Epithelial cell of esophagus (primary cell): ENCODE data around the gene IL4I1.

Source experiments
- DNase-seq: peaks from one replicate; pipeline ENCODE4 v3.0.0; 2010; ENCODE audit warnings: low read depth
- H3K4me3 ChIP-seq: 2 replicates; pipeline ENCODE4 v1.5.1; 2011; ENCODE audit warnings: mild to moderate bottlenecking, low read length, control low read depth
- CTCF ChIP-seq: IDR thresholded peaks from 2 replicates; pipeline ENCODE4 v1.5.1; 2011; ENCODE audit warnings: low read depth, mild to moderate bottlenecking, low read length, control low read depth, inconsistent platforms; ENCODE audit not compliant: insufficient read depth; ENCODE audit errors: missing control alignments

The IL4I1 gene

GRCh38 chr19:49877879-49878743 lies 18.6 kb downstream of the IL4I1 start:
- no peak for TF ChIP-seq CTCF
- peak overlapping the region; percentile 99 for H3K4me3 ChIP-seq
- DNase-seq, result peak; percentile 98

GRCh38 chr19:49877020-49877878 lies 19.4 kb downstream of the IL4I1 start, which contains the start of the genes AKT1S1 and TBC1D17:
AKT1S1 (minus strand) TSS chr19:49877355; CDS start chr19:49873295, 4,060 bp downstream.
TBC1D17 (plus strand) TSS chr19:49877702; CDS start chr19:49877724, 22 bp downstream.
- TF ChIP-seq CTCF, result no peak

GRCh38 chr19:49876422-49877019 lies 20.2 kb downstream of the IL4I1 start:
- TF ChIP-seq CTCF, result no peak
- DNase-seq, result peak; percentile 99
- peak overlapping the region; percentile 99 for H3K4me3 ChIP-seq

More at GRCh38 chr19:49877020-49877878, 19.4 kb downstream of the IL4I1 start, which contains the start of the genes AKT1S1 and TBC1D17:
- peak within 1 kb of the TSS; percentile 99 for H3K4me3 ChIP-seq
- peak; percentile 100 for DNase-seq

GRCh38 chr19:49875857-49876421 lies 20.7 kb downstream of the IL4I1 start:
- DNase-seq, result peak; percentile 32
- TF ChIP-seq CTCF, result no peak
- peak overlapping the region; percentile 99 for H3K4me3 ChIP-seq

GRCh38 chr19:49875177-49875576 lies 21.5 kb downstream of the IL4I1 start:
- no peak for DNase-seq
- H3K4me3 ChIP-seq, result peak overlapping the region; percentile 99
- no peak for TF ChIP-seq CTCF

- no peak for TF ChIP-seq CTCF
- DNase-seq, result peak; percentile 79
- no peak overlapping the region for H3K4me3 ChIP-seq
These were observed 22.1 kb downstream of the IL4I1 start for GRCh38 chr19:49874503-49875157.
